SJSA1 (cell line): Measurements from ENCODE around the gene FOXJ2. TPM values are rescaled to one million over a fixed set of nuclear protein-coding genes. Genes with fewer than 3 reads are reported as not detected.
"Not testable (repeated sequence)": the region's sequence is repeated elsewhere in the genome, so short reads cannot be mapped to it uniquely, and the experiment has no call there.

Experiments used
- DNase-seq, 2 experiments: peaks; one replicate each; pipeline ENCODE4 v3.0.0-alpha.2; 2015 to 2020; ENCODE audit warnings: low spot score in 2 of 2, low read depth in 1 of 2
- H3K27ac ChIP-seq: fragments of 250-450 bp; sonication (Bioruptor Pico); 2 replicates; pipeline ENCODE4 v1.5.1; 2020; ENCODE audit warnings: mild to moderate bottlenecking, moderate library complexity
- H3K27me3 ChIP-seq: fragments of 250-450 bp; sonication (Bioruptor Pico); replicated peaks from 2 replicates; pipeline ENCODE4 v1.5.1; 2020; ENCODE audit warnings: mild to moderate bottlenecking, moderate library complexity
- H3K36me3 ChIP-seq: fragments of 250-450 bp; sonication (Bioruptor Pico); 2 replicates; pipeline ENCODE4 v1.5.1; 2020; ENCODE audit warnings: mild to moderate bottlenecking
- H3K4me1 ChIP-seq: fragments of 250-450 bp; sonication (Bioruptor Pico); replicated peaks from 2 replicates; pipeline ENCODE4 v1.6.1; 2021; ENCODE audit warnings: mild to moderate bottlenecking
- H3K4me3 ChIP-seq: fragments of 250-450 bp; sonication (Bioruptor Pico); 2 replicates; pipeline ENCODE4 v1.5.1; 2020; ENCODE audit warnings: mild to moderate bottlenecking
- H3K9me3 ChIP-seq: fragments of 250-450 bp; sonication (Bioruptor Pico); replicated peaks from 2 replicates; pipeline ENCODE4 v1.5.1; 2020; ENCODE audit warnings: mild to moderate bottlenecking
- total RNA-seq: library from RNA; depleted of rRNA; stranded (reverse); fragments of >200 nt; shearing (Covaris generic); gene quantifications from 2 replicates; pipeline ENCODE4 v1.2.3, GENCODE V29; 2014

Gene FOXJ2
- total RNA-seq, 1 experiment from 2014 or later = 12.1 TPM

- Histone ChIP-seq H3K36me3 (peaks cover 25% of the 10 kb centered on the region), H3K27ac (no peak overlapping the region), H3K27me3 (no peaks in the 10 kb centered on the region), H3K9me3 (no peaks in the 10 kb centered on the region), H3K4me1 (peaks cover 7% of the 10 kb centered on the region; the same call in 1 of the 2 replicates), H3K4me3 (no peak overlapping the region)
- no peak for DNase-seq
These were observed 26.0 kb downstream of the FOXJ2 start for GRCh38 chr12:8058506-8058905.

DNA sequence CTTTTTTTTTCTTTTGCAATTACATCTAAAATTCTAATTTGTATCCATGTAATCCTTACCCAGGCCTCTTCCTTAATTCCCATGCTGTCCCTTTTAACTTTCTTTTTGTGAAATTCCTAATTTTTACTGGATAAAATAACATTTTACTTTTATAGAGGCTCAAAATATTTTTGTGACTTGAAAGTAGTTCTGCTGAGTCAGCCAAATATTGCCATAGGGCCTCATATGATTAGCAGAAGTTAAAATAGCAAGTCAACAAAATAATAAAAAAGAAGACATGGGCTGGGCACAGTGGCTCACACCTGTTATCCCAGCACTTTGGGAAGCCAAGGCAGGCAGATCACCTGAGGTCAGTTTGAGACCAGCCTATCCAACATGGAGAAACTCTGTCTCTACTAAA, 31.6 kb downstream of the FOXJ2 start:
- H3K9me3 ChIP-seq = no peaks in the 10 kb centered on the region
- H3K27me3 ChIP-seq = no peaks in the 10 kb centered on the region
- H3K4me3 ChIP-seq = no peak overlapping the region
- H3K27ac ChIP-seq = no peak overlapping the region
- H3K4me1 ChIP-seq = peaks cover 12% of the 10 kb centered on the region
- H3K36me3 ChIP-seq = no peaks in the 10 kb centered on the region; the same call in 1 of the 2 replicates
- DNase-seq = no peak

DNA sequence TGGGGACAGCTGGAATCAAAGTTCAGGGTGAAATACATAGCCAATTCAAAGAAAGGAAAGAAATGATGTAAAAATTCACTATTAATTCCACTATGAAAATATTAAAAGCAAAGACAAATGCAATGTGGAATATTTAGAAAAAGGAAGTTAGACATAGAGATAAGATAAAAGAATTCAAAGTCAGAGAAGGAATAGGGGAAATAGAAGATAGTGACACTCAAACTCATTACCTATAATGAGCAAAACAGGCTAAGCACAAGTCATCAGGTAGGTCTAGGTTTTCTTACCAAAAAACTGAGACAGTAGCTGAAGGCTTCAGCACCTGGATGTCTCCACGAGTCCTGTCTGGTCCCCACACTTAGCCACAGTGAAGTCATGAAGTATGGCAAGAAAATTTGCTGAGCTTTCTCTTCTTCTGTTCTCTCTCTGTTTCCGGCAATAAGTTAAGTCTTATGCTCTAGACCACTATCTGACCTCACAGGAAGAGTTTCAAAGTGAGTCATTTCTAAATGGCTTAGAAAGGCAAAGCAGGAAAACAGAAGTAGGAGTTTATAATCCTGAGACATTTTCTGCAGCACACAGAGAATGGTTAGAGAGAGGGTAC, 33.6 kb downstream of the FOXJ2 start, which contains the start of gene C3AR1:
Gene C3AR1, minus strand, starts transcription at position 369 of the 604 bp plus-strand sequence. CDS start 6,174 bp downstream, outside the sequence.
- Histone ChIP-seq H3K4me3 (no peak within 1 kb of the TSS), H3K9me3 (no peaks in the 10 kb centered on the region), H3K27me3 (no peaks in the 10 kb centered on the region), H3K4me1 (peaks cover 12% of the 10 kb centered on the region), H3K27ac (peak within 1 kb of the TSS; percentile 26), H3K36me3 (no peaks in the 10 kb centered on the region)
- peak in 1 of 2 experiments; percentile 70 for DNase-seq

DNA sequence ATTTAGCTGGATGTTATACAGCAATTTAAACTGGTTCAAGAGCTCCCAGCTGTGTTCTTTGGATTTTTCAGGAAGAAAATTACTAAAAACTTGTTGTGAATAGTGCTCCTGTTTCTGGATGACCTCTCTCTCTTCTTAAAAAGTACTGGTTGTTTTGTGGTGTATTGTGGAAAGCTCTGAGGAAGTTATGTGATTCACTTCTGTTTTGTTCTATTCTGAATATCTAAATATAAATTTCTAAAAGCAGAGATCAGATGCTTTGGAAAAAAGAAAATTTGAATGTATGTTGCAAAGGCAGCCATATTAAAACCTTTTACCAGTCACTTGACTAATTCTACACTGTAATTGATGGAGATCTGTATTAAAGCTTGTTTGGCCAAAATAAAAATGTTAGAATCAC, 37.1 kb downstream of the FOXJ2 start:
- no peak overlapping the region for H3K27ac ChIP-seq
- no peak overlapping the region for H3K4me3 ChIP-seq
- DNase-seq = no peak
- no peaks in the 10 kb centered on the region for H3K27me3 ChIP-seq
- H3K9me3 ChIP-seq = no peaks in the 10 kb centered on the region
- H3K36me3 ChIP-seq = no peaks in the 10 kb centered on the region
- peaks cover 12% of the 10 kb centered on the region for H3K4me1 ChIP-seq

- not testable (repeated sequence) for H3K9me3 ChIP-seq, H3K4me3 ChIP-seq, H3K27ac ChIP-seq, H3K36me3 ChIP-seq, H3K4me1 ChIP-seq, DNase-seq, H3K27me3 ChIP-seq
These were observed 39.3 kb downstream of the FOXJ2 start for GRCh38 chr12:8071820-8072219.

DNA sequence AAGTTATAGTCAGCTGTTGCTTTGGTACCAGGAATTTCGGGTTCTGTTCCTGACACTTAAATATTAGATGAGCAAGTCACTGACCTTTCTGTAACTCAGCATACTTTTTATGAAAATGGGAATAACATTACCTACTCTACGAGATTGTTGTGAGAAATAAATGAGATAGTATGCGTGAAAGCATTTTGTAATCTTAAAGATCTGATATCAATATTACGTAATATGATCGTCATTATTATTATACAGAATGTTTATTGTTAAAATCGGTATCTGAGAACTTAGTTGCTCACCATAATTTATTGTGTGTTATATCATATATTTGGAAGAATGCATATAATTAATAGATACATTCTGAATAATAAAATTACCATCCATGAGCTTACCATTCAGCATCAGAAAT, 43.4 kb downstream of the FOXJ2 start:
- Histone ChIP-seq H3K4me3 (no peak overlapping the region), H3K9me3 (no peaks in the 10 kb centered on the region), H3K36me3 (no peaks in the 10 kb centered on the region), H3K4me1 (peaks cover 9% of the 10 kb centered on the region), H3K27ac (no peak overlapping the region), H3K27me3 (no peaks in the 10 kb centered on the region)
- no peak for DNase-seq

- Histone ChIP-seq H3K4me3 (no peak overlapping the region), H3K27ac (no peak overlapping the region)
- no peak for DNase-seq
These were observed 43.9 kb downstream of the FOXJ2 start for GRCh38 chr12:8076366-8076765.

DNA sequence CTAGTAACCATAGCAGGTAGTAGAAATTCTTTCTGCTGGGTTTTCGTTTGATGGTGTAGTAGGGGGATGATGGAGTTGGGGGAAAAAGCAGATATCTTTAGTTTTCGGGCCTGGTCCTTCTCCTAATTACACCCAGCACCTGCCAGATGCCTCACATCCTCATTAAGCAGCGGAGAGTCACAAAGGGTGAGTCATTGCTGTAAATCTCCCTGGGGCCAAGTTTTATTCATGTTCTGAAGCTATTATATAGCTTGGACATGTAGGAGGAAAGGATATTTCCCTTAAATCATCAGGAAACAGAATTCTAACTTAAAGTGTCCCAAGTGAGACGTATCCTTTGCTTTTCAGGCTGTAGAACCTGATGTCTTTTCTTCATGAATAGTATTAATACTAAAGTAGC, 44.7 kb downstream of the FOXJ2 start:
- DNase-seq = no peak
- H3K27me3 ChIP-seq = no peaks in the 10 kb centered on the region
- H3K9me3 ChIP-seq = no peaks in the 10 kb centered on the region
- peaks cover 1% of the 10 kb centered on the region; the same call in 1 of the 2 replicates for H3K36me3 ChIP-seq
- H3K4me3 ChIP-seq = no peak overlapping the region
- peaks cover 14% of the 10 kb centered on the region for H3K4me1 ChIP-seq
- H3K27ac ChIP-seq = no peak overlapping the region

More at GRCh38 chr12:8076366-8076765, 43.9 kb downstream of the FOXJ2 start:
- no peaks in the 10 kb centered on the region for H3K27me3 ChIP-seq
- peaks cover 13% of the 10 kb centered on the region for H3K4me1 ChIP-seq
- H3K9me3 ChIP-seq = no peaks in the 10 kb centered on the region
- H3K36me3 ChIP-seq = no peaks in the 10 kb centered on the region

- no peaks in the 10 kb centered on the region for H3K27me3 ChIP-seq
- H3K4me1 ChIP-seq = peaks cover 18% of the 10 kb centered on the region
- no peak overlapping the region for H3K27ac ChIP-seq
- H3K9me3 ChIP-seq = no peaks in the 10 kb centered on the region
- peak; percentile 35 to 57 for DNase-seq
- H3K36me3 ChIP-seq = peaks cover 3% of the 10 kb centered on the region; the same call in 1 of the 2 replicates
- H3K4me3 ChIP-seq = no peak overlapping the region
These were observed 45.9 kb downstream of the FOXJ2 start for GRCh38 chr12:8078398-8078797.

DNA sequence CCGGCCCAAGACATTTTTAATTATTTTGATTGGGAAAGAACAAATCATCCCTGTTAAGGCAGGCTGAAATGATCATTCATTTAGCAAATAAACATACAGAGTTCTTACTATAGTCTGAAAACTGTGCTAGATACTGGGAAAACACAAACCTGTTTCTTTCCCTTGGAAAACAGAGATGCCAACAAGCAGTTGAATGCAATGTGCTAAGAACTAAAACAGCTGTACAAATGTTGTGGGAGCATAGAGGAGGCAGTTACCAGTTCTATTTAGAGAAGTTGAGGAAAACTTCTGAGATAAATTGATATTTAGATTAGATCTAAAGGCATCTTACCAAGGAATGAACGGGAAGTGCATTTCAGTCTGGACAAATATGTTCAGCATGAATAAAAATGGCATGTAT, 46.4 kb downstream of the FOXJ2 start:
- Histone ChIP-seq H3K9me3 (no peaks in the 10 kb centered on the region), H3K27me3 (no peaks in the 10 kb centered on the region), H3K27ac (no peak overlapping the region), H3K4me1 (peaks cover 18% of the 10 kb centered on the region), H3K4me3 (no peak overlapping the region), H3K36me3 (peaks cover 3% of the 10 kb centered on the region; the same call in 1 of the 2 replicates)
- DNase-seq = no peak

GRCh38 chr12:8080120-8080519, 47.6 kb downstream of the FOXJ2 start:
- Histone ChIP-seq H3K27me3 (no peaks in the 10 kb centered on the region), H3K36me3 (peaks cover 9% of the 10 kb centered on the region), H3K9me3 (no peaks in the 10 kb centered on the region), H3K27ac (no peak overlapping the region), H3K4me3 (no peak overlapping the region), H3K4me1 (peaks cover 18% of the 10 kb centered on the region)
- no peak for DNase-seq

DNA sequence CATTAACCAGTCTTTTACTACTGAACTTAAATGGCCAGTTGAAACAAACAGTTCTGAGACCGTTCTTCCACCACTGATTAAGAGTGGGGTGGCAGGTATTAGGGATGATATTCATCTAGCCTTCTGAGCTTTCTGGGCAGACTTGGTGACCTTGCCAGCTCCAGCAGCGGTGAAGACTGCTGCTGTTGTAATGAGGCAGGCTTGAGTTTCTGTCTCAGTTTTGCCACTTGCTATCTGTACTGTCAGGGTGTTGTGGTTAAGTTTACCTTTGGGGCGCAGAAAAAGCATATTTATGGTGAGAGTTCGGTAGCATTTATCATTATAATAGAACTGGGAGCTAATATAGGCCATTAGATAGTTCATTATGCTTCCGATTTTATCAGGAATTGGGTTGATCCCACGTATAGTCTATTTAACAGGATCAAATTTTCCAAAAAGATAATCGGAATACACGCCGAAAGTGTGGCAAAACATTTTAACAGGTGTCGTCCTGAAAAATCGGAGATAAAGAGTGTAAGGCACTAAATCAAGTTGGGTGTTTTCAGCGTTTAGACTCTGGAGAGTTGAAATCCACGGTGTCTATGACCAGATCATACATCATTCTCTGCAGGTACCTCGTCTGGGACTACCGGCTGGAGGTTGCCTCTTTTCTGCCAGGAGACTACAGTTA, 48.9 kb downstream of the FOXJ2 start:
- DNase-seq = no peak
- Histone ChIP-seq H3K4me1 (peaks cover 18% of the 10 kb centered on the region), H3K36me3 (peaks cover 16% of the 10 kb centered on the region), H3K27me3 (no peaks in the 10 kb centered on the region), H3K4me3 (peak overlapping the region; percentile 68), H3K27ac (peak overlapping the region; percentile 59), H3K9me3 (no peaks in the 10 kb centered on the region)

- peaks cover 15% of the 10 kb centered on the region for H3K4me1 ChIP-seq
- no peak for DNase-seq
- H3K27ac ChIP-seq = peak overlapping the region; percentile 59
These were observed 50.2 kb downstream of the FOXJ2 start for GRCh38 chr12:8082808-8083100.

DNA sequence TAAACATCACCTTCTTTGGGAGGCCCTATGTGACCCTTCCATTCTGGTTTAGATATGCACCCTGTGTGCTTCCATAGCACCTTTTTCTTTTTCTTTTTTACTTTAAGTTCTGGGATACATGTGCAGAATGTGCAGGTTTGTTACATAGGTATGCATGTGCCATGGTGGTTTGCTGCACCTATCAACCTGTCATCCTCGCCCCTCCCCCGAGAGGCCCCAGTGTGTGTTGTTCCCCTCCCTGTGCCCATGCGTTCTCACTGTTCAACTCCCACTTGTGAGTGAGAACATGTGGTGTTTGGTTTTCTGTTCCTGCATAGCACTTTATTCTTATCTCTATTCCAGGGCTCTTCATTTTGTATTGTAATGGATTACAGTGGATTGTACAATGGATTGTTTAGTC, 51.8 kb downstream of the FOXJ2 start:
- not testable (repeated sequence) for DNase-seq, H3K27me3 ChIP-seq, H3K4me1 ChIP-seq, H3K27ac ChIP-seq, H3K4me3 ChIP-seq, H3K9me3 ChIP-seq
- peaks cover 32% of the 10 kb centered on the region for H3K36me3 ChIP-seq

More at GRCh38 chr12:8082808-8083100, 50.2 kb downstream of the FOXJ2 start:
- H3K9me3 ChIP-seq = no peaks in the 10 kb centered on the region
- peak overlapping the region; percentile 68 for H3K4me3 ChIP-seq
- H3K36me3 ChIP-seq = peaks cover 17% of the 10 kb centered on the region
- no peaks in the 10 kb centered on the region for H3K27me3 ChIP-seq
